ENCODE measurements around the gene GNG2.

Gene GNG2

DNA sequence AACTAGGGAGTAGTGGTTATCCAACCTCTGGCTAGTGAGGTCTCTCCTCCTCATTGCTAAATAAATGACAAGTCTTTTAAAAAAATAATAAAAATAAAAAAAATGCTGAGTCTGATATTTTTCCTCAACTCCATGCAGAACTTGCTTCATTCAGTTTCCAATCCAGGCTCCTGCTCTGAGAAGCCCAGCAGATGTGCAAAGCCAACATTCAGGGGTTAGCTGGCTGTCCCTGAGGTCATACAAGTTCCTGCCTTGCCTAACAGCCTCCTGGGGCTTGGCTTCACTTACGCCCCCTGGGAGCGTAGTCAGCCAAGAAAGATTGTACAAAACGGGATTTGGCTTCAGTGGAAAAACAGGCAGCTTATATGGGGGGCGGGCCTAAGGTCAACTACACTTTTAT, 152.2 kb downstream of the GNG2 start:
- FAIRE-seq (no peak), DNase-seq (ENCODE audit: insufficient read length, low spot score) (no peak)
- no peak for TF ChIP-seq POLR2A (IDR thresholded peaks at IDR 0.05; ENCODE audit: low read depth, low read length)

DNA sequence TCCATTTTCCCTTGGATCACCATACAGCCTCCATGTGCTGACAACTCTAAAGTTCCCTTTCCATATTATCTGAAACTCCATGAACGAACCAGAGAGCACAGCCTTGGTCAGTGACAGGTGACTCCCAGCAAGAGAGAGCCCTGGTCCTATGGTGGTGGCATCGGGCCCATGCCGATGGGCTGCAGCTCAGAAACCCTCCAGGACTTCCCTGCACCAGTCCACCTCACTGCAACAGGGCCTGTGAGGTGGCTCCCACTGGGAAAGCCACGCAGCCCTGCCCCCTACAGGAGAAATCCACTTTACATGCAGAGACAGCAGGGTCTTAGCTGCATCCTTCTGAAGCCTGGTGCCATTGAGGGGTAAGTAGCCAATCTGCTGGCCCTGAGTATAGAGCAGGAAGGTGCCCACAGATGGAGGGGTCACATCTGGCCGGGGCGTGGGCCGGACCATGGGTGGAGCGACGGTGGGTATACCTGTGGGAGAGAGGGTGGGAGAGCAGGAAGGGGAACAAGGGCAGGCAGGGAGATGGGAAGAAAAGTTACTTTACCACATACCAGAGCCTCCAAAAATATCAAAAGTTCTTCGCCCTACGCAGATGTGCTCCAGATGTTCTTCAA, 153.7 kb downstream of the GNG2 start:
- DNase-seq (ENCODE audit: insufficient read length, low spot score) (no peak), FAIRE-seq (no peak)
- no peak for TF ChIP-seq POLR2A (IDR thresholded peaks at IDR 0.05; ENCODE audit: low read depth, low read length)

DNA sequence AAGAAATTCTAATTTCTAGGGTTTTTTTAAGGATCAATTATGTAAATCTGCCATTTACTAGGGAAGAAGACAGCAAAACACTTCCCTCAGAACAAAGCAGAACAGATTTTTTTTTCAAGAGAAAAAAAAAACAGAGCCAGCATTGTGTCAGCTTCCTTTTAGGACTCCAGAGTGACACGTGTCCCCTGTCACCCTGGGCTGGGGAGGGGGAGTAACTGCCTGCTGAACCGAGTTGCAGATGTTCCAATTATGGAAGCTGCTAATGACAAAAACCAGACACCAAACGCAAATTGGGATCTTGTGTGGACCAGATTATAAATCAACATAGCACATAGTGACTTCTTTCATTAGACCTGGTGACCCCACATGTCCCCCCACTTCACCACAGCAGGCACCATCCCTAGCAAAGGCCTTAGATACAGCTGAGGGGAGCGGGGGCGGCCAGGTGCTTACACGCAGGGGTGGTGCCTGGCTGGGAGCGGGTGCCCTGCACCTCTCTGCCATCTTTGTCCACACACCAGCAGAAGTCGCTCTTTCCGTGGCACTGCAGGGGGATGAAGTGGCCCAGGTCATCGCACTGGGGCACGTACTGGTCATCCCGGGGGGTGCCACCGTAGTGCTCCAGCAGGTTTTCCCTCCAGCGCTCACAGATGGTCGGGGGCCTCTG, 154.3 kb downstream of the GNG2 start:
- no peak for FAIRE-seq

DNA sequence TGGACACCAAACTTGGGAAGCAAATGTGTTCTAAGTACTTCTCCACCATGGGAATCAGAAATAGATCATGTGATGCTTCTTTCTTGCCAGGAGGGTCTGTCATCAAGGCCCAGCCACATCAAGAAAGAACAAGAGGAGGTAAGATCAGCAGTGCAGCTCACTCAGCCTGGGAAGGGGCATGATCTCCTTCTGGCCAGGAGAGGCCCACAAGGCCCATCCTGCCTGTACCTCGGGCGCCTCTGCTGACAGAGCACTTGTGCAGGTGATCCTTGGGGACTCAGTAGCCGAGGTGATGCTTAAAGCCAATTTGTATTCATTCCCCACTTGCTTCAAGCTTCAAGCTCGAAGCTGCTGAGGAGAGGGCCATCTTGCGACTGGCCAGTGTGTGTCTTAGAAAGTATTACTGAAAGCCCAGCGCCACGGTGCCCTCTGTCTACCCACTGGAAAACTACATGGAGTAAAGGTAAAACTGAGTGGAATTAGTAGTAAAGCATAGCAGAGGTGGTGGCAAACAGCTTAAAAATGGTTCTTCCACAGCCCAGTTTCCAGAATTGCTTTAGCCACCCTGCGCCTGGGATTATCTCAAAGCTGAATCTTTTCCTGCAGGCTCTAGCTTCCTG, 155.1 kb downstream of the GNG2 start:
- DNase-seq (ENCODE audit: insufficient read length, low spot score) = no peak
- FAIRE-seq = no peak
- no peak for TF ChIP-seq POLR2A (IDR thresholded peaks at IDR 0.05; ENCODE audit: low read depth, low read length)

More for the DNA sequence above, 154.3 kb downstream of the GNG2 start:
- DNase-seq (ENCODE audit: insufficient read length, low spot score) = no peak
- no peak for TF ChIP-seq POLR2A (IDR thresholded peaks at IDR 0.05; ENCODE audit: low read depth, low read length)

DNA sequence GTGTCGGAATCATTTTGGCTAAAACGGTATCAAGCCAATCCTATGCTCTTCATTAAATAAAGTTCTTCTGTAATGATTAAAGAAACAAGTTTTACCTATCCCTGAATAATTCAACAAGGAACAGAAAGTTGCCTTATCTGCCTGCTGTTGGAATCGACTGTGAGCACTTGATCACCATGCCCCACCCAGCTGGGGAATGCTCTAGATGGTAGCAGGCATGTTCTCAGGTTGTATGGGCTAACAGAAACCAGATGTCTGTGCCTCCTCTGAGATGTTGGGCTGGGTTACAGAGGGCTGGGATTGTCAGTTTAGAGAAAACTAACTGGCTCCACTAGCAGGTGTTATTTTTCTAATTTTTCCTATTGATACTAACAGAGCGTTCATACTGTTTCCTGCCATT, 157.8 kb downstream of the GNG2 start:
- DNase-seq (ENCODE audit: insufficient read length, low spot score) (no peak), FAIRE-seq (no peak)
- TF ChIP-seq POLR2A (IDR thresholded peaks at IDR 0.05; ENCODE audit: low read depth, low read length) = no peak

DNA sequence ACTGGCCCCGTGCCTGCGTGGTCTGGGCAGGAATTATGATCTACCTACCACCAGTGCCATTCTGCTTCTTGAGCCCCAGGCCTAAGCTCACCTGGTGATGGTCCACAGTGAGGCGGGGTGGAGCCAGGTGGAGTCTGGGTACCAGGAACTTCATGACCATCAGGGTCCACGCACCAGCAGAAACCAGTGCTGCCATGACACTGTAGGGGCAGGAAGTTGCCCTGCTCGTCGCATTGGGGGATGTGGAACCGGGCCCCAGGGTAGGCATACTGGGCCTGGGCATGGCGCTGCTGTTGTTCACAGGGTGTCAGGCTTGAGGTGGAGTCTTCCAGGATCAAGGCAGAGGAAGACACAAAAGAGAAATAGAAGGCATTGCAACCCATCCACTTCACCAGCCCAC, 158.6 kb downstream of the GNG2 start:
- FAIRE-seq (no peak), DNase-seq (ENCODE audit: insufficient read length, low spot score) (no peak)
- TF ChIP-seq POLR2A (IDR thresholded peaks at IDR 0.05; ENCODE audit: low read depth, low read length) = no peak

All from H54 (cell line).